Calu3 (cell line): ENCODE results near the gene MAPK1IP1L. TPM values are rescaled to one million over a fixed set of nuclear protein-coding genes. Genes with fewer than 3 reads are reported as not detected.
"Not testable (repeated sequence)": the region's sequence is repeated elsewhere in the genome, so short reads cannot be mapped to it uniquely, and the experiment has no call there.

Experiments used
- BruUV-seq: library from RNA; stranded (reverse); fragments of 400-500 nt; replicated peaks from 2 replicates; lab custom pipeline; 2021; lab: Mats Ljungman, UMichigan
- CTCF ChIA-PET: fragments of 300-600 bp; sonication (Branson Sonifier 250); formaldehyde crosslinking; loops from one replicate; lab custom pipeline; 2022; ENCODE audit warnings: antibody characterized with exemption; lab: Charles Lee
- DNase-seq: peaks from one replicate; pipeline ENCODE4 v3.0.0; 2022
- H3K27ac Mint-ChIP-seq: one replicate; pipeline ENCODE4 v1.8.0; 2022; ENCODE audit warnings: mixed read lengths; ENCODE audit not compliant: unreplicated experiment
- H3K27me3 Mint-ChIP-seq: one replicate; pipeline ENCODE4 v1.8.0; 2022; ENCODE audit warnings: mixed read lengths; ENCODE audit not compliant: unreplicated experiment
- H3K36me3 Mint-ChIP-seq: one replicate; pipeline ENCODE4 v1.8.0; 2022; ENCODE audit warnings: mild to moderate bottlenecking, moderate library complexity, mixed read lengths; ENCODE audit not compliant: insufficient read depth, unreplicated experiment
- H3K4me1 Mint-ChIP-seq: one replicate; pipeline ENCODE4 v1.8.0; 2022; ENCODE audit warnings: mild to moderate bottlenecking, low read depth, mixed read lengths; ENCODE audit not compliant: unreplicated experiment
- H3K4me3 Mint-ChIP-seq: one replicate; pipeline ENCODE4 v1.8.0; 2022; ENCODE audit warnings: mild to moderate bottlenecking, low read depth, moderate library complexity, mixed read lengths; ENCODE audit not compliant: unreplicated experiment
- H3K9me3 Mint-ChIP-seq: one replicate; pipeline ENCODE4 v1.8.0; 2022; ENCODE audit warnings: low read depth, mixed read lengths; ENCODE audit not compliant: unreplicated experiment
- CTCF ChIP-seq: fragments of 200-600 bp; IDR thresholded peaks from one replicate; pipeline ENCODE4 v1.8.0; 2022; ENCODE audit warnings: antibody characterized with exemption; ENCODE audit not compliant: unreplicated experiment
- intact Hi-C: fragments of 100-400 bp; cut with micrococcal nuclease; formaldehyde crosslinking; loops from one replicate; pipeline ENCODE4 v1.10.0; 2022; ENCODE audit not compliant: unreplicated experiment
- total RNA-seq: library from RNA; stranded (reverse); gene quantifications from 2 replicates; pipeline ENCODE4 v1.2.3, GENCODE V29; 2022

MAPK1IP1L gene
- total RNA-seq, 1 experiment from 2014 or later, result 108 TPM

- intact Hi-C loops, result no loop called here
- H3K27ac Mint-ChIP-seq, result no peak overlapping the region
- H3K4me3 Mint-ChIP-seq, result no peak overlapping the region
- no peaks in the 10 kb centered on the region for H3K27me3 Mint-ChIP-seq
- no peaks in the 10 kb centered on the region for H3K9me3 Mint-ChIP-seq
- H3K4me1 Mint-ChIP-seq, result peaks cover 45% of the 10 kb centered on the region
- no peaks in the 10 kb centered on the region for H3K36me3 Mint-ChIP-seq
- no peak for TF ChIP-seq CTCF
- BruUV-seq, result no TSS peak
- CTCF ChIA-PET, result no interaction called here
- DNase-seq, result no peak
These were observed 23.2 kb downstream of the MAPK1IP1L start for GRCh38 chr14:55074662-55075061.

GRCh38 chr14:55075628-55076175, 24.3 kb downstream of the MAPK1IP1L start:
- no peak for DNase-seq
- no peak for TF ChIP-seq CTCF
- Mint-ChIP-seq H3K27ac (peak overlapping the region; percentile 44), H3K36me3 (no peaks in the 10 kb centered on the region), H3K4me3 (no peak overlapping the region), H3K9me3 (no peaks in the 10 kb centered on the region), H3K4me1 (peaks cover 44% of the 10 kb centered on the region), H3K27me3 (no peaks in the 10 kb centered on the region)
- BruUV-seq, result no TSS peak
- intact Hi-C loops, result loop anchor here (2.0 kb wide), 1 partner anchor 27 kb away; no protein-coding TSS in a partner anchor
- CTCF ChIA-PET, result interaction anchor here (0.5 kb wide), 1 partner anchor 10 kb away, joined by 3 read pairs; no protein-coding TSS in a partner anchor

- intact Hi-C loops, result loop anchor here (1.0 to 2.0 kb wide), 2 partner anchors 8 to 25 kb away; no protein-coding TSS in a partner anchor
These were observed 26.0 kb downstream of the MAPK1IP1L start for GRCh38 chr14:55077170-55078151.

GRCh38 chr14:55079961-55080360, 28.5 kb downstream of the MAPK1IP1L start:
- H3K27ac Mint-ChIP-seq, H3K9me3 Mint-ChIP-seq, H3K36me3 Mint-ChIP-seq, intact Hi-C loops, H3K27me3 Mint-ChIP-seq, BruUV-seq, H3K4me3 Mint-ChIP-seq, DNase-seq: not testable (repeated sequence)
- peaks cover 30% of the 10 kb centered on the region for H3K4me1 Mint-ChIP-seq
- CTCF ChIA-PET, result interaction anchor here (0.5 to 1.0 kb wide), 2 partner anchors 23 to 359 kb away, joined by 3 read pairs; no protein-coding TSS in a partner anchor

More at GRCh38 chr14:55077170-55078151, 26.0 kb downstream of the MAPK1IP1L start:
- peaks cover 30% of the 10 kb centered on the region for H3K4me1 Mint-ChIP-seq
- CTCF ChIA-PET, result interaction anchor here (0.6 to 2.4 kb wide), 15 partner anchors 9 to 84 kb away, joined by 3 to 17 read pairs (median 6); partner anchors contain the start of genes LGALS3, MAPK1IP1L, SOCS4 and WDHD1
- BruUV-seq, result TSS peak; percentile 91
- no peak for TF ChIP-seq CTCF
- peak; percentile 83 for DNase-seq
- no peaks in the 10 kb centered on the region for H3K27me3 Mint-ChIP-seq
- peak overlapping the region; percentile 53 for H3K4me3 Mint-ChIP-seq
- H3K27ac Mint-ChIP-seq, result peak overlapping the region; percentile 96
- H3K9me3 Mint-ChIP-seq, result no peaks in the 10 kb centered on the region
- H3K36me3 Mint-ChIP-seq, result no peaks in the 10 kb centered on the region
